ENCODE data around the gene TMEM134.
A peak's percentile ranks its signal among the peaks of the same experiment; 100 is the strongest.

Gene TMEM134

DNA sequence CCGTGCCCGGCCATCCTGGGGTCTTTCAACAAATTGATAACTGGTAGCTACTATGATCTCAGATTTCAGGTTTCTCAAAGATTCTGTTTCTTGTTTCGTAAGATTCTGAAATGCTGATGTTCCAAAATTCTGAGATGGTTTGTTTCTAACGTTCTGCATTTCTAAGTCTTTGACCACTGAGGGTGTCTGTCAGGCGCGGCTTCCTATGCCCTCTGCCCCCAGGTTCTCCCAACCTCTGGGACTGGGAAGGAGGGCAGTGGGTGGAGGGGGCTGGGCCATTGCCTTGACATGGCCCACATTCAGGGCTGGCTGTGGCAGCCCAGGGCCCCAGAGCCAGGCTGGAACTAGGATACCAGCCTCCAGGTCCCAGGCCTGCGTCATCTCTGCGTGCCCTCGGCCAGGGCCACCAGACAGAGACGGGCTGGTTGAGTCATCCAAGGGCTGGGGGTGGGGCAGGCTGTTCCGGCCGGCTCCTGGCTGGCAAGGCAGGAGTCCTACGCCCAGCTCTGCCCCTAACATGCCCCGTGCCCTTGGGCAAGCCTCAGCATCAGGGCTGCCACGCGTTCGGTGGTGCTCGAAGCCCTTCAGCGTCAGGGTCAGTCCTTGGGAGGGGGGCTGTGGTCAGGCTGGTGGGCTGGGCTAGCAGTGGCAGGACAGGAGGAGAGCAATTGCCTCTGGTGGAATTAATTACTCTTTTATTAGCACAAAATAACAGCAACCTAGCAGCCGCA, 5.2 kb downstream of the TMEM134 start:
- TF ChIP-seq POLR2AphosphoS5 (IDR thresholded peaks at IDR 0.05; ENCODE audit: low read depth, low read length) = no peak
- peak; percentile 63 for TF ChIP-seq FOXP2 (optimal IDR thresholded peaks at IDR 0.05; ENCODE audit: borderline replicate concordance, extremely low read depth, extremely low read length, insufficient read depth)

DNA sequence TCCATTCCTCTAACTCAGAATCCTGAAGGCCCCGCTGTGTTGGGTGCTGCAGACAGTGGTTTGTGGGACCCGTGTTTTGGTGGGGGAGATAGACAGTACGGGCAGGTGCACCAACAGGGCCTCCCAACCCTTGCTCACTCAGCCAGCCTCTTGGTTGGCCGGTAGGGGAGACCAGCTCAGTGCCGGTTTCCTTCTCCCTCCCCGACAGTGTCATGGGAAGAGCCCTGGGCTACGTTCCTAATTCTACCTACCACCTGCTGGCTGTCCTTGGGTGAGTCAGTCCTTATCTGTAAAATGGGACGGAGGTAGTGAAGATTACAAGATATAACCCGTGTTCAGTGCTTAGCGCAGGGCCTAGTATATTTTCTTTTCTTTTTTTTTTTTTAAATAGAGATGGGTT, 5.9 kb downstream of the TMEM134 start:
- TF ChIP-seq POLR2AphosphoS5 (IDR thresholded peaks at IDR 0.05; ENCODE audit: low read depth, low read length) (no peak), FOXP2 (optimal IDR thresholded peaks at IDR 0.05; ENCODE audit: borderline replicate concordance, extremely low read depth, extremely low read length, insufficient read depth) (no peak), TAF1 (IDR thresholded peaks at IDR 0.05; ENCODE audit: borderline replicate concordance, insufficient read depth, low read length) (no peak), SIN3A (IDR thresholded peaks at IDR 0.05; ENCODE audit: borderline replicate concordance, insufficient read depth, low read length) (no peak)
- TF ChIP-seq, protein P1, sequence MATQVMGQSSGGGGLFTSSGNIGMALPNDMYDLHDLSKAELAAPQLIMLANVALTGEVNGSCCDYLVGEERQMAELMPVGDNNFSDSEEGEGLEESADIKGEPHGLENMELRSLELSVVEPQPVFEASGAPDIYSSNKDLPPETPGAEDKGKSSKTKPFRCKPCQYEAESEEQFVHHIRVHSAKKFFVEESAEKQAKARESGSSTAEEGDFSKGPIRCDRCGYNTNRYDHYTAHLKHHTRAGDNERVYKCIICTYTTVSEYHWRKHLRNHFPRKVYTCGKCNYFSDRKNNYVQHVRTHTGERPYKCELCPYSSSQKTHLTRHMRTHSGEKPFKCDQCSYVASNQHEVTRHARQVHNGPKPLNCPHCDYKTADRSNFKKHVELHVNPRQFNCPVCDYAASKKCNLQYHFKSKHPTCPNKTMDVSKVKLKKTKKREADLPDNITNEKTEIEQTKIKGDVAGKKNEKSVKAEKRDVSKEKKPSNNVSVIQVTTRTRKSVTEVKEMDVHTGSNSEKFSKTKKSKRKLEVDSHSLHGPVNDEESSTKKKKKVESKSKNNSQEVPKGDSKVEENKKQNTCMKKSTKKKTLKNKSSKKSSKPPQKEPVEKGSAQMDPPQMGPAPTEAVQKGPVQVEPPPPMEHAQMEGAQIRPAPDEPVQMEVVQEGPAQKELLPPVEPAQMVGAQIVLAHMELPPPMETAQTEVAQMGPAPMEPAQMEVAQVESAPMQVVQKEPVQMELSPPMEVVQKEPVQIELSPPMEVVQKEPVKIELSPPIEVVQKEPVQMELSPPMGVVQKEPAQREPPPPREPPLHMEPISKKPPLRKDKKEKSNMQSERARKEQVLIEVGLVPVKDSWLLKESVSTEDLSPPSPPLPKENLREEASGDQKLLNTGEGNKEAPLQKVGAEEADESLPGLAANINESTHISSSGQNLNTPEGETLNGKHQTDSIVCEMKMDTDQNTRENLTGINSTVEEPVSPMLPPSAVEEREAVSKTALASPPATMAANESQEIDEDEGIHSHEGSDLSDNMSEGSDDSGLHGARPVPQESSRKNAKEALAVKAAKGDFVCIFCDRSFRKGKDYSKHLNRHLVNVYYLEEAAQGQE (IDR thresholded peaks at IDR 0.05; ENCODE audit: insufficient read depth in 1 of 2, low read depth in 2 of 2, low read length in 2 of 2) = no peak

DNA sequence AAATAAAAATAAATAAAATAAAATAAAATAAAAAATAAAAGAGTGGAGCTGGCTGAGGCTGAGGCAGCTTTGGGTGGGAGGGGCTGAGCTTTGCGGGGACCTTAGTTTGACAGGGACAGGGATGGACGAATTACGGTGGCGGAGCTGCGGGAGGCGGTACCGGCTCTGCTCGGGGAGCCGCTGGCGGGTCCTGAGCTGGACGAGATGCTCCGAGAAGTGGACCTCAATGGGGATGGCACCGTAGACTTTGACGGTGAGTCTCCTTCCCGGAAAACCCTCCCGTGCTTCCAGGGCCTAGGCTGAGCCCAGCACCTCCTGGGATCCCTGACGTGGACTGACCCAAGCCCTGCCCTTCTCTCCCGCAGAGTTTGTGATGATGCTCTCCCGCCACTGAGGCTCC, 10.8 kb downstream of the TMEM134 start:
- no peak for TF ChIP-seq POLR2AphosphoS5 (IDR thresholded peaks at IDR 0.05; ENCODE audit: low read depth, low read length)
- no peak for TF ChIP-seq TAF1 (IDR thresholded peaks at IDR 0.05; ENCODE audit: borderline replicate concordance, insufficient read depth, low read length)
- TF ChIP-seq SIN3A (IDR thresholded peaks at IDR 0.05; ENCODE audit: borderline replicate concordance, insufficient read depth, low read length) = no peak
- TF ChIP-seq, protein P1 (IDR thresholded peaks at IDR 0.05; ENCODE audit: insufficient read depth in 1 of 2, low read depth in 2 of 2, low read length in 2 of 2) = no peak

DNA sequence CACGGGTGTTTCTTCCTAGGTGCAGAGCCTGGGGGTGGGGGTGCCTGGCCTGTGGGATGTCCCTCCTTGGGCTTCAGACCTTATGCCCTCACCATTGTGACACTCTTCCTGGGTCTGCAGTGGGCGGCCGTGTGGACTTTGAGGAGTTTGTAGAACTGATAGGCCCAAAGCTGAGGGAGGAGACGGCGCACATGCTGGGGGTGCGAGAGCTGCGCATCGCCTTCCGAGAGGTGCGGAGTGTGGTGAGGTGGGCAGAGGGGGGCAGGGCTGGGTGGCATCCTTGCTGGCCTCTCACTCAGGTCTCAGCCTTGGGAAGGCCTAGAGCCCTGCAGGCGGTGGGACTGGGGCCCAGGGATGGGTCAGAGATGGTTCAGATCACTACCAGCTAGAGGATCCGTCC, 11.6 kb downstream of the TMEM134 start:
- TF ChIP-seq, protein P1 (IDR thresholded peaks at IDR 0.05; ENCODE audit: insufficient read depth in 1 of 2, low read depth in 2 of 2, low read length in 2 of 2) = no peak
- TF ChIP-seq SIN3A (IDR thresholded peaks at IDR 0.05; ENCODE audit: borderline replicate concordance, insufficient read depth, low read length) (no peak), TAF1 (IDR thresholded peaks at IDR 0.05; ENCODE audit: borderline replicate concordance, insufficient read depth, low read length) (no peak), FOXP2 (optimal IDR thresholded peaks at IDR 0.05; ENCODE audit: borderline replicate concordance, extremely low read depth, extremely low read length, insufficient read depth) (no peak), POLR2AphosphoS5 (IDR thresholded peaks at IDR 0.05; ENCODE audit: low read depth, low read length) (no peak)

DNA sequence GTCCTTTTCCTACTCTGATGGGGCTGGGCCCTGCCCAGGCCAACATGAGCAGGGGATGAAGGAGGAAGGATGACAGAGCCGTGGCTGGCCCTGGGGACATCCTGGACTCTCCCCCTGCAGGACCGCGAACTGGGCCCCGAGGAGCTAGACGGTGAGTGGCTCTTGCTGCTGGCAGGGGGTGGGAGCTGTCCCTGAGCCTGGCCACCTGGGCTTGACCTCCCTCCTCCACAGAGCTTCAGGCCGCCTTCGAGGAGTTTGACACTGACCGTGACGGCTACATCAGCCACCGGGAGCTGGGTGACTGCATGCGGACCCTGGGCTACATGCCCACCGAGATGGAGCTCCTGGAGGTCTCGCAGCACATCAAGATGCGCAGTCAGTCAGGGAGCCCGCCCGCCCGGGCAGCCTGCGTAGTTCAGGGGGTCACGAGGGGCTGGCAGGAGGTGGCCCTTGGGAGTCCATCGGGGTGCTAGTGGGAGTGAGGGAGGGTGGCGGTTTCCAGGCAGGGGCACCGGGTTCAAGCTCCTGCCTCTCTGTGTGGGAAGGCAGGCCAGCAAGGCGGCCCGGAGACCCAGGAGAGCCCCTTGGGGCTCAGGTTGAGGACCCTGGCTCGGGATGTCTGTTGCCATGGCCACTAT, 12.9 kb downstream of the TMEM134 start:
- TF ChIP-seq SIN3A (IDR thresholded peaks at IDR 0.05; ENCODE audit: borderline replicate concordance, insufficient read depth, low read length) (no peak), FOXP2 (optimal IDR thresholded peaks at IDR 0.05; ENCODE audit: borderline replicate concordance, extremely low read depth, extremely low read length, insufficient read depth) (no peak), TAF1 (IDR thresholded peaks at IDR 0.05; ENCODE audit: borderline replicate concordance, insufficient read depth, low read length) (no peak)
- TF ChIP-seq, protein P1 (IDR thresholded peaks at IDR 0.05; ENCODE audit: insufficient read depth in 1 of 2, low read depth in 2 of 2, low read length in 2 of 2) = no peak
